Measurements from ENCODE around the gene NCBP3.
"Not testable (repeated sequence)": the region's sequence is repeated elsewhere in the genome, so short reads cannot be mapped to it uniquely, and the experiment has no call there.

The NCBP3 gene

GRCh38 chr17:3809135-3809534, 36.9 kb downstream of the NCBP3 start:
- DNase-seq (ENCODE audit: low spot score), result no peak

DNA sequence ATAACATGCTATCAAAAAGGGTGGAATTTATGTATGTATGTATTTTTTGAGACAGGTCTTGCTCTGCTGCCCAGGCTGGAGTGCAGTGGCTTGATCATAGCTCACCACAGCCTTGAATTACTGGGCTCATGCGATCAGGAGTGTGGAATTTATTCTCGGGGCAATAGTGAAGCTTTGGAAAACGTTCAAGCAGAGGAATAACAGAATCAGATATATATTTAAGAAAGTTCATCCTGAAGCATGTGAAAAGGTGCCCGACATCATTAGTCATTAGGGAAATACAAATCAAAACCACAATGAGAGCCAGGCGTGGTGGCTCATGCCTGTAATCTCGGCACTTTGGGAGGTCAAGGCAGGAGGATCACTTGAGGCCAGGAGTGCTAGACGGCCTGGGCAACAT, 37.3 kb downstream of the NCBP3 start:
- DNase-seq (ENCODE audit: low spot score), result no peak

- no peak for DNase-seq (ENCODE audit: low spot score)
Measured at GRCh38 chr17:3805581-3805980, 40.5 kb downstream of the NCBP3 start.

GRCh38 chr17:3804503-3804931, 41.5 kb downstream of the NCBP3 start:
- no peak for DNase-seq (ENCODE audit: low spot score)

DNA sequence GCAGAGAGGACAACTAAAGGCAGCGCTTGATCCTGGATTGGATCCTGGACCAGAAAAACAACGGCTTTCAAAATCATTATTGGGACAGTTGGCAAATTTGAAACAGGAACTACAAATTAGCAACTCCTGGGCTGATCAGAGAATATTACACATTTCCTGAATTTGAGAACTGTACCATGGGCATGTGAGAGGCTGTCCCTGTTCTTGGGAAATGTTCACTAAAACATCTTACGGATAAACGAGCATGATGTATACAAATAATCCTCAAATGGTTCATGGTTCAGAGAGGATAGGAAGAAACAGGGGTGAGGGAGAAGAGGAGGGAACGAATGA, 42.8 kb downstream of the NCBP3 start:
- no peak for DNase-seq (ENCODE audit: low spot score)

DNA sequence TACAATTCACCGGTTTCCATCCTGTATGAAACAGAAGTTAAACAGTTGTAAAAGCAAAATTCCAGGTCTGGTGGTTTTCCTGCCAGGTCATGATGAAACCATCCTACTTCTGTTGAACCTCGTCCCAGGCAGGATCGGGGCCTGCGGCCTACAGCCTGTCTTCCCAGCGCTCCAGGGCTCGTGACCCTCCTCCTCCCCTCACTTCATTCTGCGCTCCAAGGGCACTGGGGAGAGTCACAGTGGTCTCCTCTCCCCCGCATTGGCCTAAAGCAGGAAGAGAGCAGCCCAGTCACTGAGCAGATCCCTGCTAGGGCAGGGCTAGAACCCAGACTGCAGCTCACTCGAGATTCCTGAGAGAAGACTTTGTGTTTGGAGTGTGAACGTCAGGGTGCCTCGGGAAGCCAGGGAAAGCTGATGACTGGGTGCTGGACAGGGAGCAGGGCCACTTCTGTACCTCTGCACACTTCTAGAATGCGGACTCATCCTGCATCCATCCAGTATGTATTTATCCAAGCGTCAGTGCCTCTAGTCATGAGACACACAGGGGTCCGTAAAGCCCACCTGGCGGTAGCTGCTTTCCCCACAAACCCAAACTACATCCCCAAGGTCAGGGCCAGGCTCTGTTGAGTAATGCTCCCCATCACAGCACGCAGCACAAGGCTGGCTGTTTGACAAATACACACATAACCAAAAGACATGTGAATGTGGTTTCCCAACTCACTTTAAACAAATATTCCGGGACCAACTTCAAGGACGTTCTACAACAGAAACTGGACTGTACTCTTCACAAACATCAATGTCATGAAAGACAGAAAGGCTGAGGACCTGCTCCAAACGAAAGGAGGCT, 43.4 kb downstream of the NCBP3 start:
- no peak for DNase-seq (ENCODE audit: low spot score)

GRCh38 chr17:3801792-3802191, 44.3 kb downstream of the NCBP3 start:
- DNase-seq (ENCODE audit: low spot score), result no peak

DNA sequence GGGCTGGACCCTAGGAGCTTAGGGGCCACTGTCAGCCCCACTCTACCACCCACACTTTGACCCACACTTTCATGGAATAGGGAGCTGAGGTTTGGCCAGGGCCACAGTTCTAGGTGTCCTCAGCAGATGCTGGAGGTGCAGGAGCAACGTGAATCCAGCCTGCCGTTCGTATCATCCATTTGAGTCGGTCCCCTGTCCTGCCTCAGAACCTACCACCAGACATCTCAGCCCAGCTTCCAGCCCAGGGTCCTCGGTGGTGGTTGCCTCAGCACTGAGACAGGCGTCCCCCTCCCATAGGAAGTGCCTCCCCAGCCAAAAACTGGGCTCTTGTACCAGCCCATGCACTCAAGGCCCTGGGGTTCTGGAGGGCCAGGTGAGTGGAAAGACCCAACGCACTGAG, 44.7 kb downstream of the NCBP3 start:
- DNase-seq (ENCODE audit: low spot score), result no peak

GRCh38 chr17:3800362-3801271, 45.4 kb downstream of the NCBP3 start, which contains the start of gene ITGAE:
ITGAE (minus strand) TSS chr17:3801188; CDS start chr17:3801144, 44 bp downstream.
- DNase-seq (ENCODE audit: low spot score), result no peak

- DNase-seq (ENCODE audit: low spot score), result no peak
Measured at GRCh38 chr17:3799181-3799945, 46.7 kb downstream of the NCBP3 start.

DNA sequence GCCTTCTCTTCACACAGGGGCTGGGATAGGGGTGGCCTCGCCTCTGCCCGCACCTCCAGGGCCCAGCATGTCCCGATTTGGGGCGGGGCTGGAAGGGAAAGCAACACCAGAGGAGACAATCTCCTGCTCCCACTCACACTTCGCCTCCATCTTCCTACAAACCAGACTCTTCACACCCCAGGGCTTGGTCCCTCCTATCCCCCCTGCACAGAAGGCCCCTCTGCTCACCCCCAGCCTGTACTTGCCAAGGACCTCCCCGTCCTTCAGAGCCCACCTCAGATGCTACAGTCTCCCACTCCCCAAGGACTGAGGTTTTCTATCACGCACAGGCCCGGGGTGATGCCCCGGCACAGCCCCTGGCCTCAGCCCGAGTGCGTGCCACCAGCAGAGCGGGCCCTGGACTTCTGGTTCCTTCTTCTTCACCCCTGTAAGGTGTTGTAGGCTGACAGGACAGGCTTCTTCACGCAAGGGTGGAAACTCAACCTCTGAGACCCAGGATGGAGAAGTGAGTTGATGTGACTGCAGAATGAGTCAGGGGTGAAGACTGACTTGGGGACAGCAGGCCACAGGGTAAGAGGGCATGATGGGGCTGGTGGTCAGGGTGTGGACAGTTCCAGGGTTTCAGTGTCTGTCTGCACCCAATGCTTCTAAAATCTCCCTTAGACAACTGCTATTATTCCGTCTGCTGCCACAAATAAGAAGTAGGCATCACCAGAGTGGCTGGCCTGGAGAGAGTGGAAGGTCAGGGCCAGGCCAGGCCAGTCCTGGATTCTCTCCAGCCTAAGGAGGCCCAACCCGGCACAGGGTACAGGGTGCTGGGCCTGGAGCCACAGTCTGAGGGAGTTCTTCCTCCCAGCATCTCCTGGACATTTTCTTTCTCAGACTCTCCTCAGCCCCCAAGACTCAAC, 47.5 kb downstream of the NCBP3 start:
- DNase-seq (ENCODE audit: low spot score), result no peak

- no peak for DNase-seq (ENCODE audit: low spot score)
Measured at GRCh38 chr17:3796822-3797170, 49.2 kb downstream of the NCBP3 start.

DNA sequence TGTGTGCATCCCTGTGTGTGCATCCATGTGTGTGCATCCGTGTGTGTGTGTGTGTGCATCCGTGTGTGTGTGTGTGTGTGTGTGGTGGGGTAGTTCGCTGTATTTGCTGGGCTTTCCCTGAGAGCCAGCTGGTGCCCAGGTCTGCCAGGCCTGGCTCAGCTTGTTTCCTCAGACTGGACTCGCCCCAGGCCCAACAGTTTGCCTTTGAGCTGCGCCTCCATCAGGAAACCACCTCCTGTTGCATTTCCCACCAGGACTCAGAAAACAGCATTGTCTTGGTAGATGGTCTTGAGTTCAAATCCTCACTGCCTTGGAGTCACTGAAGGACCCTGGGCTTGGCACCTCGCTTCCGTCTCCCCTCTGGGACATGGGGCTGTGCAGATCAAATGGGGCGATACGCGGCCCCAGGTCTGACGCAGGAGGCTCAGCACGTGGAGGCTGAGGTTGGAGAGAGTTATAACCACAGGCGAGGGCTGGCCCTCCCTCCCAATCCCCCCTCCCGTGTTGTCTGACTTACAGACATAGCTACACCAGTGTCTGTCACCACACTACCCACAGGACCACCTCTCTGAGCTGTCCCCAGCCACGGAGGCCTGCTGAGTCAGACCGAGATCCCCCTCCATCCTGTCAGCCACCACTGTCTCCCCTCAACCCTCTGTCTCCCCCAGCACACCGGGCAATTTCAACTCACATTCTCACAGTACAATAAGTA, 49.8 kb downstream of the NCBP3 start:
- DNase-seq (ENCODE audit: low spot score), result no peak

DNA sequence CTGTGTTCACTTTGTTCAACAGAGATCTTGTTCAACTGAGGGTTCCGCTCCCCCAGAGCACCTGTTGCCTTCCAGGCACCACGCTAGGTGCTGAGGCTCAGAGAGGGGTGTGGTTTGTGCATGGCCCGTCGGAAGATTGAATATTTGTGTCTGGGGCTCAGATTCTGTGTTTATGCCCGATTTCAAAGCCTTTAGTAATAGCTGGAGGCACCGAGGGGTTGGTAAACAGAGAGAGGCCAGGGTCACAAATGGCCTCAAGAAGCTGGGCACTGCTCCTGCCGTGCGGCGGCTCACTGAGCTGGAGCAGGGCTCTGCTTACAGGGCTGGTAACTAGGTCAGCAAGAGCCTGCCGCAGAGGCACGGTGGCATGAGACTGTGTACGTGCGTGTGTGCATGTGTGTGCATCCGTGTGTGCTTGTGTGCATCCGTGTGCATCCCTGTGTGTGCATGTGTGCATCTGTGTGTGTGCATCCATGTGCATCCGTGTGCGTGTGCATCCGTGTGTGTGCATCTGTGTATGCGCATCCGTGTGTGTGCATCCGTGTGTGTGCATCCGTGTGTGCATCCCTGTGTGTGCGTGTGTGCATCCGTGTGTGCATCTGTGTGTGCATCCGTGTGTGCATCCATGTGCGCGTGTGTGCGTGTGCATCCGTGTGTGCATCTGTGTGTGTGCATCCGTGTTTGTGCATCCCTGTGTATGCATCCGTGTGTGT, 50.5 kb downstream of the NCBP3 start:
- DNase-seq (ENCODE audit: low spot score), result no peak

DNA sequence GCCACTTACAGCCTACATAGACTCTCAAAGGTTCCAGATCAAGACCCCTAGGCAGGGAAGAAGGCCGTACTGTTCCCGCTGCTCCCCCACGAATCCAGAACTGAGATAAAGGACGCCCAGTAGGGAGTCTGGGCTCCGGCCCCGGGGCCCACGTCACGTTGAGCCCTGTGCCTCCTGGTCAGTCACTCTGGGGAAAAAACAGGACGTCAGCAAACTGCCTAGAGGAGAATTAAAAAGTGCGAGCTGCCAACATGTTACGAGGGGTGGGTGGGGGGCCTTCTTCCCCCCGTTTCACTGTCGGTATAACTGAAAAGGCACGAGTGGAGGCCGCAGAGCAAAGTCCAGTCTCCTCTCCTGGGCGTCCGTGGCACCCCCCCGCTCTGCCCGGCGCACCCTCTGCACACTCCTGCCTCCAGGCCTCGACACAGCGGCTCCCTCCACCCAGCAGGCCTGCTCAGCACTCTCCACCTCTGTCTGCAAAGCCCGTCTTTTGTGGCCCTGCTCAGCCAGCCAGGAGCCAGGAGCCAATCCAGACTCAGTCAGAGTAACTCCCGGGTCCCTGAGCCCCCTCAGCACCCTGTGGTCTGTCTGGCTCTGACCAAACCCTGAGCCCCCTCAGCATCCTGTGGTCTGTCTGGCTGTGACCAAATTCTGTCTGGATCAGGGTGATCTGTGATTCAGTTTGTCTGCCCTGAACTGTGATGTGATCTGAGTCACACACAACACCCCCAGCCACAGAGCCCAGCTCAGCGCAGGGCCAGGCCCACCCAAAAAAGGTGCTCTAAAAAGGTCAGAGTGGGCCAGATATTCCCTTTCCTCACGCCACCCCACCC, 51.3 kb downstream of the NCBP3 start:
- no peak for DNase-seq (ENCODE audit: low spot score)

DNA sequence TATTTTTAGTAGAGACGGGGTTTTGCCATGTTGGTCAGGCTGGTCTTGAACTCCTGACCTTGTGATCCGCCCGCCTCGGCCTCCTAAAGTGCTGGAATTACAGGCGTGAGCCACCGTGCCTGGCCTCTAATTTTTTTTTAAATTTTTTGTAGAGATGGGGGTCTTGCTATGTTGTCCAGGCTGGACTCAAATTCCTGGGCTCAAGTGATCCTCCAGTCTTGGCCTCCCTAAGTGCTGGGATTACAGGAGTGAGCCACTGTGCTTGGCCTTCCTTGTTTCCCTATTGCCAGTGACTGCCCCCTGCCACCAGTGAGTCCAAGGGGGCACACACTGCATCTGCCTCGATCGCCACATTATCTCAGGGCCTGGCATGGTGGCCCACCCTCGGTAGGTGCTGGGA, 51.9 kb downstream of the NCBP3 start:
- DNase-seq (ENCODE audit: low spot score), result not testable (repeated sequence)

DNA sequence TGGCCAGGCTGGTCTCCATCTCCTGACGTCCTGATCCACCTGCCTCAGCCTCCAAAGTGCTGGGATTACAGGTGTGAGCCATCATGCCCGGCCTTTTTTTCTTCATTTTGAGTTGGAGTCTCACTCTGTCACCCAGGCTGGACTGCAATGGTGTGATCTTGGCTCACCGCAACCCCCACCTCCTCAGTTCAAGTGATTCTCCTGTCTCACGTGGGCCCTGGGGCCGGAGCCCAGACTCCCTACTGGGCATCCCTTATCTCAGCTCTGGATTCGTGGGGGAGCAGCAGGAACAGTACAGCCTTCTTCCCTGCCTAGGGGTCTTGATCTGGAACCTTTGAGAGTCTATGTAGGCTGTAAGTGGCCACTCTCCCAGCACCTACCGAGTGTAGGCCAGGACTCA, 52.8 kb downstream of the NCBP3 start:
- DNase-seq (ENCODE audit: low spot score), result not testable (repeated sequence)

GRCh38 chr17:3792481-3792880, 53.6 kb downstream of the NCBP3 start:
- no peak for DNase-seq (ENCODE audit: low spot score)

- DNase-seq (ENCODE audit: low spot score), result no peak
Measured at GRCh38 chr17:3788200-3788599, 57.8 kb downstream of the NCBP3 start.

All from COLO829 (cell line).